Liver (tissue), 9 donors: ENCODE measurements around the gene IL25. TPM values are rescaled to one million over a fixed set of nuclear protein-coding genes. Genes with fewer than 3 reads are reported as not detected.
"Not testable (repeated sequence)": the region's sequence is repeated elsewhere in the genome, so short reads cannot be mapped to it uniquely, and the experiment has no call there.

Experiments
- DNase-seq: peaks from one replicate; pipeline ENCODE4 v3.0.0-alpha.2; 2017; ENCODE audit warnings: low spot score
- H3K27ac ChIP-seq, 2 donors: one replicate each; pipeline ENCODE4 v1.7.0; 2013; ENCODE audit warnings: inconsistent platforms in 2 of 2, low read length in 2 of 2, control low read depth in 1 of 2, low read depth in 1 of 2, mild to moderate bottlenecking in 1 of 2
- H3K27me3 ChIP-seq, 4 donors: one replicate each; pipeline versions ENCODE4 v1.6.1 to v1.7.0; 2013; ENCODE audit warnings: low read length in 3 of 4, inconsistent platforms in 1 of 4, mild to moderate bottlenecking in 1 of 4, moderate library complexity in 1 of 4; ENCODE audit not compliant: control insufficient read depth in 4 of 4, insufficient read depth in 4 of 4
- H3K36me3 ChIP-seq, 4 donors: one replicate each; pipeline versions ENCODE4 v1.6.1 to v1.7.0; 2013; ENCODE audit warnings: low read length in 3 of 4, mild to moderate bottlenecking in 3 of 4, low read depth in 1 of 4, moderate library complexity in 1 of 4; ENCODE audit not compliant: control insufficient read depth in 4 of 4, insufficient read depth in 3 of 4
- H3K4me1 ChIP-seq, 4 donors: one replicate each; pipeline versions ENCODE4 v1.6.1 to v1.7.0; 2013; ENCODE audit warnings: low read length in 3 of 4, mild to moderate bottlenecking in 3 of 4, moderate library complexity in 1 of 4; ENCODE audit not compliant: control insufficient read depth in 4 of 4, insufficient read depth in 4 of 4
- H3K4me3 ChIP-seq, 3 donors: one replicate each; pipeline versions ENCODE4 v1.6.1 to v1.7.0; 2013; ENCODE audit warnings: low read length in 3 of 3, control low read depth in 1 of 3, low read depth in 1 of 3, mild to moderate bottlenecking in 1 of 3
- H3K9ac ChIP-seq, 2 donors: one replicate each; pipeline ENCODE4 v1.7.0; 2013; ENCODE audit warnings: low read length in 2 of 2, mild to moderate bottlenecking in 2 of 2, moderate library complexity in 2 of 2, control low read depth in 1 of 2, low read depth in 1 of 2
- H3K9me3 ChIP-seq, 4 donors: one replicate each; pipeline versions ENCODE4 v1.6.1 to v1.7.0; 2013; ENCODE audit warnings: low read length in 3 of 4; ENCODE audit not compliant: control insufficient read depth in 4 of 4
- CTCF ChIP-seq: fragments of 150-350 bp; IDR thresholded peaks from 2 replicates; pipeline ENCODE4 v1.5.1; 2017; ENCODE audit warnings: improper control_type of control experiment, low read depth, low read length; ENCODE audit not compliant: missing input control
- EGR1 ChIP-seq, 2 donors: IDR thresholded peaks; 2 replicates each; pipeline ENCODE4 v1.6.1; 2016 to 2018; ENCODE audit warnings: antibody characterized with exemption in 2 of 2, low read depth in 2 of 2
- FOXA1 ChIP-seq: IDR thresholded peaks from 2 replicates; pipeline ENCODE4 v1.6.1; 2016; ENCODE audit warnings: antibody characterized with exemption
- FOXA2 ChIP-seq: IDR thresholded peaks from 2 replicates; pipeline ENCODE4 v1.6.1; 2016; ENCODE audit warnings: antibody characterized with exemption
- GABPA ChIP-seq, 2 donors: IDR thresholded peaks in 1 of 2; conservative IDR thresholded peaks in 1 of 2; 2 replicates each; pipeline ENCODE4 v1.6.1; 2016; ENCODE audit warnings: antibody characterized with exemption in 2 of 2, mild to moderate bottlenecking in 1 of 2, moderate library complexity in 1 of 2
- HNF4A ChIP-seq, 2 donors: conservative IDR thresholded peaks; 2 replicates each; pipeline ENCODE4 v1.6.1; 2016; ENCODE audit warnings: antibody characterized with exemption in 2 of 2, mild to moderate bottlenecking in 2 of 2
- HNF4G ChIP-seq: IDR thresholded peaks from 2 replicates; pipeline ENCODE4 v1.6.1; 2016; ENCODE audit warnings: antibody characterized with exemption
- JUND ChIP-seq, 2 donors: IDR thresholded peaks; 2 replicates each; pipeline ENCODE4 v1.6.1; 2016; ENCODE audit warnings: antibody characterized with exemption in 2 of 2
- MAX ChIP-seq: IDR thresholded peaks from 2 replicates; pipeline ENCODE4 v1.6.1; 2016; ENCODE audit warnings: antibody characterized with exemption
- NR2F2 ChIP-seq: IDR thresholded peaks from 2 replicates; pipeline ENCODE4 v1.6.1; 2016; ENCODE audit warnings: antibody characterized with exemption
- RAD21 ChIP-seq, 2 donors: IDR thresholded peaks; 2 replicates each; pipeline ENCODE4 v1.6.1; 2016; ENCODE audit warnings: antibody characterized with exemption in 2 of 2, mild to moderate bottlenecking in 2 of 2
- RXRA ChIP-seq, 2 donors: IDR thresholded peaks; 2 replicates each; pipeline ENCODE4 v1.6.1; 2017 to 2018; ENCODE audit warnings: antibody characterized with exemption in 2 of 2, mild to moderate bottlenecking in 1 of 2
- SP1 ChIP-seq: IDR thresholded peaks from 2 replicates; pipeline ENCODE4 v1.6.1; 2018; ENCODE audit warnings: antibody characterized with exemption, mild to moderate bottlenecking
- TAF1 ChIP-seq: conservative IDR thresholded peaks from 2 replicates; pipeline ENCODE4 v1.6.1; 2016; ENCODE audit warnings: antibody characterized with exemption, mild to moderate bottlenecking
- YY1 ChIP-seq: IDR thresholded peaks from 2 replicates; pipeline ENCODE4 v1.6.1; 2016; ENCODE audit warnings: antibody characterized with exemption, mild to moderate bottlenecking
- ZBTB33 ChIP-seq: IDR thresholded peaks from 2 replicates; pipeline ENCODE4 v1.6.1; 2016; ENCODE audit warnings: antibody characterized with exemption
- WGBS: extraction: QIAGEN DNeasy Blood & Tissue Kit; methylation state at CpG from one replicate; pipeline ENCODE4 v1.1.7; 2013; 5-methylcytosine and 5-hydroxymethylcytosine counted together
- polyA plus RNA-seq, 2 donors: library from polyadenylated mRNA; stranded (reverse) in 1 of 2; unstranded in 1 of 2; fragments of 200-250 nt in 1 of 2; fragments of >200 nt in 1 of 2; fragmentation: Nextera tagmentation in 1 of 2; extraction: Ambion mirVana in 1 of 2; gene quantifications; one replicate each; pipeline versions ENCODE4 v1.2.1 to v1.2.3, GENCODE V29; 2013 to 2015
- total RNA-seq, 2 donors: library from RNA; depleted of rRNA; stranded (reverse); fragments of >200 nt; gene quantifications; one replicate each; pipeline ENCODE4 v1.2.3, GENCODE V29; 2014
- TF ChIP-seq, protein P1 (sequence below): IDR thresholded peaks from 2 replicates; pipeline ENCODE4 v1.6.1; 2016; ENCODE audit warnings: antibody characterized with exemption
- donor health status: healthy.
- donor health status: healthy.
- donor health status: healthy.
- donor health status: healthy.
- donor health status: healthy.

IL25 gene
- total and polyA plus RNA-seq, 4 donors = not detected

GRCh38 chr14:23385244-23385641 is 12.6 kb downstream of the IL25 start:
- H3K4me3 ChIP-seq = no peak overlapping the region
- no peaks in the 10 kb centered on the region for H3K9me3 ChIP-seq
- DNase-seq = no peak
- no peaks in the 10 kb centered on the region for H3K27me3 ChIP-seq
- no peaks in the 10 kb centered on the region for H3K4me1 ChIP-seq
- H3K27ac ChIP-seq = no peak overlapping the region
- no peak for TF ChIP-seq FOXA2
- no peak for TF ChIP-seq SP1
- TF ChIP-seq GABPA (IDR thresholded peaks at IDR 0.05 in 1 of 2, conservative IDR thresholded peaks at IDR 0.05 in 1 of 2) = no peak
- no peak for TF ChIP-seq NR2F2
- no peak for TF ChIP-seq TAF1
- no peak for TF ChIP-seq FOXA1
- TF ChIP-seq CTCF = no peak
- WGBS = 90% methylated on average over 2 of the region's 2 CpGs
- no peaks in the 10 kb centered on the region for H3K36me3 ChIP-seq
- no peak overlapping the region for H3K9ac ChIP-seq

- Histone ChIP-seq H3K27me3 (no peaks in the 10 kb centered on the region), H3K9ac (no peak overlapping the region), H3K4me1 (no peaks in the 10 kb centered on the region), H3K36me3 (no peaks in the 10 kb centered on the region), H3K9me3 (no peaks in the 10 kb centered on the region), H3K4me3 (no peak overlapping the region), H3K27ac (no peak overlapping the region)
- DNase-seq = no peak
- 83% methylated on average over 18 of the region's 18 CpGs for WGBS
- TF ChIP-seq MAX = no peak
These were observed 13.1 kb downstream of the IL25 start for GRCh38 chr14:23385642-23386265.

DNA sequence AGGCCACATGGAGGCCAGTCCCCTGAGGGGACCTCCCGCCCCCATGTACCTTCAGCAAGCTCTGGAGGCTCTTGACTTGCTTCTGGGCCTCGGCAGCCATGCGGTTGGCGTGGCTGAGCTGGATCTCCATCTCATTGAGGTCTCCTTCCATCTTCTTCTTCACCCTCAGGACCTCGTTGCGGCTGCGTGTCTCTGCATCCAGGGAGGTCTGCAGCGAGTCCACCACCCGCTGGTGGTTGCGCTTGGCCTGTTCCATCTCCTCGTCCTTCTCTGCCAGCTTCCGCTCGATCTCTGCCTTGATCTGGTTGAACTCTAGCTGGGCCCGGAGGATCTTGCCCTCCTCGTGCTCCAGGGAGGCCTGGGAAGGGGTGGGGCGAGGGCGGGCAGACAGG is 13.7 kb downstream of the IL25 start:
- not testable (repeated sequence) for H3K9ac ChIP-seq, DNase-seq
- 81% methylated on average over 17 of the region's 17 CpGs for WGBS

DNA sequence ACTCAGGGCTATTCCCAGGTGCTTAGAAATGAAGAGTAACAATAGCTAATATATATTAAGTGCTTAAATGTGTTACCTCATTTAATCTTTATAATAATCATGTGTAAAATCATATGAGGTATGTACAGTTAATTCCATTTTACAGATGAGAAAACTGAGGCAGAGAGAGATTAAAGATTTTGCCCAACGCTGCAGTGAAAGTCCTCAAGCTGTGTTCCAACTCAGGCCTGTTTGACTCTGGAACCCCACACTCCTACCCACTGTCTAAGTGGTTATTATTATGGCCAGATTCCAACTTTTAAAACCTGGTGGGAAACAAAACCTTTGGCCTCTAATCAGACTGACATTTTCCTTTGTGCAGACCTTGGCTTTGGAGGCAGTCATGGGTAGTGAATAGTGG is 14.4 kb downstream of the IL25 start:
- 84% methylated on average over 1 of the region's 1 CpG for WGBS
- no peaks in the 10 kb centered on the region for H3K4me1 ChIP-seq
- no peak for DNase-seq
- no peaks in the 10 kb centered on the region for H3K27me3 ChIP-seq
- no peak overlapping the region for H3K4me3 ChIP-seq
- H3K9ac ChIP-seq = no peak overlapping the region
- no peaks in the 10 kb centered on the region for H3K36me3 ChIP-seq
- TF ChIP-seq RAD21 (IDR thresholded peaks at IDR 0.05) (no peak), ZBTB33 (no peak), HNF4G (no peak), YY1 (no peak), JUND (IDR thresholded peaks at IDR 0.05) (no peak), MAX (no peak), FOXA2 (no peak), FOXA1 (no peak), SP1 (no peak), CTCF (no peak), TAF1 (no peak), GABPA (IDR thresholded peaks at IDR 0.05 in 1 of 2, conservative IDR thresholded peaks at IDR 0.05 in 1 of 2) (no peak), HNF4A (conservative IDR thresholded peaks at IDR 0.05) (no peak), RXRA (IDR thresholded peaks at IDR 0.05) (no peak), EGR1 (IDR thresholded peaks at IDR 0.05; ENCODE audit: low read depth in 2 of 2) (no peak), NR2F2 (no peak)
- TF ChIP-seq, protein P1, sequence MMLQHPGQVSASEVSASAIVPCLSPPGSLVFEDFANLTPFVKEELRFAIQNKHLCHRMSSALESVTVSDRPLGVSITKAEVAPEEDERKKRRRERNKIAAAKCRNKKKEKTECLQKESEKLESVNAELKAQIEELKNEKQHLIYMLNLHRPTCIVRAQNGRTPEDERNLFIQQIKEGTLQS = no peak
- H3K27ac ChIP-seq = no peak overlapping the region
- no peaks in the 10 kb centered on the region for H3K9me3 ChIP-seq

More for the DNA sequence above, 13.7 kb downstream of the IL25 start:
- H3K27ac ChIP-seq, H3K4me3 ChIP-seq, H3K36me3 ChIP-seq, H3K4me1 ChIP-seq, H3K27me3 ChIP-seq, H3K9me3 ChIP-seq: not testable (repeated sequence)
